ENCODE data around the gene DIAPH1. TPM values are rescaled to one million over a fixed set of nuclear protein-coding genes. Genes with fewer than 3 reads are reported as not detected.

The DIAPH1 gene
- total RNA-seq, 1 experiment from 2014 or later: 142 TPM

GRCh38 chr5:141479776-141480175 is 139.0 kb downstream of the DIAPH1 start (continued):
- TF ChIP-seq REST (IDR thresholded peaks at IDR 0.05; ENCODE audit: low read depth): no peak
- TF ChIP-seq YY1 (IDR thresholded peaks at IDR 0.05; ENCODE audit: extremely low read depth, insufficient replicate concordance, low read depth, low read length): no peak
- TF ChIP-seq POLR2AphosphoS5 (IDR thresholded peaks at IDR 0.05; ENCODE audit: low read depth, low read length): no peak
- TF ChIP-seq RAD21 (IDR thresholded peaks at IDR 0.05; ENCODE audit: low read depth): no peak
- no peak for TF ChIP-seq EGR1 (IDR thresholded peaks at IDR 0.05; ENCODE audit: low read depth)
- no peak for TF ChIP-seq MAX (IDR thresholded peaks at IDR 0.05)
- no peak for TF ChIP-seq FOSL1 (IDR thresholded peaks at IDR 0.05; ENCODE audit: low read depth)

- CTCF ChIA-PET: no interaction called here
- ATAC-seq: no peak
These were observed 140.4 kb downstream of the DIAPH1 start for GRCh38 chr5:141478321-141478945.

More at GRCh38 chr5:141478321-141478945, 140.4 kb downstream of the DIAPH1 start:
- ChIA-PET POLR2A (no interaction called here), RAD21 (ENCODE audit: low non-redundant PET in 1 of 2, low total read pairs in 2 of 2, uncharacterized antibody in 2 of 2, unreplicated experiment in 2 of 2) (no interaction called here)
- H3K27ac ChIP-seq (ENCODE audit: low read depth, low read length): no peak overlapping the region
- H4K20me1 ChIP-seq (ENCODE audit: insufficient read depth): no peaks in the 10 kb centered on the region
- no peaks in the 10 kb centered on the region for H3K9me2 ChIP-seq (ENCODE audit: insufficient read depth)
- TF ChIP-seq REST (IDR thresholded peaks at IDR 0.05; ENCODE audit: low read depth): no peak
- no TSS peak for BruUV-seq (replicated peaks)
- H3K4me2 ChIP-seq (ENCODE audit: low read length): no peak overlapping the region
- no peak overlapping the region for H3K4me3 ChIP-seq (replicated peaks in 1 of 2; ENCODE audit: low read depth in 1 of 2, low read length in 2 of 2)
- no peaks in the 10 kb centered on the region for H3K27me3 ChIP-seq (ENCODE audit: insufficient read depth, low read length)
- DNase-seq (ENCODE audit: low read depth, low spot score): no peak
- no peaks in the 10 kb centered on the region for H3K9me3 ChIP-seq (ENCODE audit: control insufficient read depth in 1 of 2, insufficient read depth in 1 of 2, low read depth in 1 of 2, low read length in 2 of 2)
- H3K36me3 ChIP-seq (ENCODE audit: control insufficient read depth in 1 of 2, insufficient read depth in 2 of 2, low read length in 2 of 2): no peaks in the 10 kb centered on the region
- intact Hi-C loops (cut with micrococcal nuclease): no loop called here
- H3K9ac ChIP-seq (ENCODE audit: low read length): no peak overlapping the region
- no peaks in the 10 kb centered on the region for H3K4me1 ChIP-seq (ENCODE audit: control insufficient read depth in 1 of 2, insufficient read depth in 2 of 2, low read length in 2 of 2)
- no peak overlapping the region for H2AFZ ChIP-seq (ENCODE audit: low read depth, low read length, poor library complexity, severe bottlenecking)
- no peaks in the 10 kb centered on the region for H3K79me2 ChIP-seq (ENCODE audit: insufficient read depth, low read length)

All from HCT116 (cell line).